ENCODE results near the gene FALEC. TPM values are rescaled to one million over a fixed set of nuclear protein-coding genes. Genes with fewer than 3 reads are reported as not detected.

Gene FALEC
- total RNA-seq, 1 experiment from 2014 or later = 1.0 TPM

DNA sequence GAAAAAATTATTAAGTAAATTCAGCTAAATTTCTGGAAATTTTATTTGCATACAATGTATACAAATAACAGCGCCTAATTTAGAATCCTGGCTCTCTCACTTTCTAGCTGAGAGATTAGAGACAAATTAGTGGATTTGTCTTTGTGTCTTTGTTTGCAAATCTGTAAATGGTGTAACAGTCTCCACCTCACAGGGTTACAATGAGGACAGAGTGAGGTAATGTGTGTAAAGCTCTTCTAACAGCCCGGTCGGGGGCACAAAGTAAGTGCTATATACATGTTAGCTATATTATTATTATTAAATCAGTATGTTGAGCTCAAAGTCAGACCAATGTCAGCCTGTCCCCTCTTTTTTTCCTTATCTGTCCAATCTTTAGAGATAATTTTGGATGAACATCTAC is 28.7 kb downstream of the FALEC start:
- TF ChIP-seq, protein P1, sequence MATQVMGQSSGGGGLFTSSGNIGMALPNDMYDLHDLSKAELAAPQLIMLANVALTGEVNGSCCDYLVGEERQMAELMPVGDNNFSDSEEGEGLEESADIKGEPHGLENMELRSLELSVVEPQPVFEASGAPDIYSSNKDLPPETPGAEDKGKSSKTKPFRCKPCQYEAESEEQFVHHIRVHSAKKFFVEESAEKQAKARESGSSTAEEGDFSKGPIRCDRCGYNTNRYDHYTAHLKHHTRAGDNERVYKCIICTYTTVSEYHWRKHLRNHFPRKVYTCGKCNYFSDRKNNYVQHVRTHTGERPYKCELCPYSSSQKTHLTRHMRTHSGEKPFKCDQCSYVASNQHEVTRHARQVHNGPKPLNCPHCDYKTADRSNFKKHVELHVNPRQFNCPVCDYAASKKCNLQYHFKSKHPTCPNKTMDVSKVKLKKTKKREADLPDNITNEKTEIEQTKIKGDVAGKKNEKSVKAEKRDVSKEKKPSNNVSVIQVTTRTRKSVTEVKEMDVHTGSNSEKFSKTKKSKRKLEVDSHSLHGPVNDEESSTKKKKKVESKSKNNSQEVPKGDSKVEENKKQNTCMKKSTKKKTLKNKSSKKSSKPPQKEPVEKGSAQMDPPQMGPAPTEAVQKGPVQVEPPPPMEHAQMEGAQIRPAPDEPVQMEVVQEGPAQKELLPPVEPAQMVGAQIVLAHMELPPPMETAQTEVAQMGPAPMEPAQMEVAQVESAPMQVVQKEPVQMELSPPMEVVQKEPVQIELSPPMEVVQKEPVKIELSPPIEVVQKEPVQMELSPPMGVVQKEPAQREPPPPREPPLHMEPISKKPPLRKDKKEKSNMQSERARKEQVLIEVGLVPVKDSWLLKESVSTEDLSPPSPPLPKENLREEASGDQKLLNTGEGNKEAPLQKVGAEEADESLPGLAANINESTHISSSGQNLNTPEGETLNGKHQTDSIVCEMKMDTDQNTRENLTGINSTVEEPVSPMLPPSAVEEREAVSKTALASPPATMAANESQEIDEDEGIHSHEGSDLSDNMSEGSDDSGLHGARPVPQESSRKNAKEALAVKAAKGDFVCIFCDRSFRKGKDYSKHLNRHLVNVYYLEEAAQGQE (IDR thresholded peaks at IDR 0.05; ENCODE audit: insufficient read depth in 1 of 2, low read depth in 2 of 2, low read length in 1 of 2) = no peak
- no peak for TF ChIP-seq CTCF (IDR thresholded peaks at IDR 0.05)
- no peak for ATAC-seq
- in situ Hi-C loops (cut with HindIII; ENCODE audit: low pct_unique_long_range_greater_than_20kb, low sequenced_read_pairs) (no loop called here), intact Hi-C loops (cut with micrococcal nuclease; ENCODE audit: unreplicated experiment) (no loop called here)
- POLR2A ChIA-PET = no interaction called here
- H3K9me3 ChIP-seq (ENCODE audit: control insufficient read depth, insufficient read depth, low read depth, low read length) = no peaks in the 10 kb centered on the region
- BruUV-seq (replicated peaks) = no TSS peak
- H3K4me1 ChIP-seq (ENCODE audit: control insufficient read depth, insufficient read depth, low read length) = no peaks in the 10 kb centered on the region
- no peak overlapping the region for H3K4me3 ChIP-seq (ENCODE audit: low read depth in 2 of 2, low read length in 2 of 2)
- no peaks in the 10 kb centered on the region for H3K27me3 ChIP-seq (ENCODE audit: control insufficient read depth, insufficient read depth, low read length)
- no peaks in the 10 kb centered on the region for H3K36me3 ChIP-seq (ENCODE audit: control insufficient read depth, insufficient read depth, low read length)
- no peak overlapping the region for H3K27ac ChIP-seq (ENCODE audit: low read length)
- CTCF ChIA-PET = interaction anchor here (0.7 kb wide), 1 partner anchor 272 kb away, joined by 4 read pairs; no protein-coding TSS in a partner anchor
- no peak for DNase-seq (ENCODE audit: low read depth, low spot score)

- Histone ChIP-seq H3K4me3 (ENCODE audit: low read depth in 2 of 2, low read length in 2 of 2) (no peak overlapping the region), H3K36me3 (ENCODE audit: control insufficient read depth, insufficient read depth, low read length) (no peaks in the 10 kb centered on the region), H3K27ac (ENCODE audit: low read length) (no peak overlapping the region), H3K27me3 (ENCODE audit: control insufficient read depth, insufficient read depth, low read length) (no peaks in the 10 kb centered on the region), H3K4me1 (ENCODE audit: control insufficient read depth, insufficient read depth, low read length) (peaks cover 10% of the 10 kb centered on the region), H3K9me3 (ENCODE audit: control insufficient read depth, insufficient read depth, low read depth, low read length) (no peaks in the 10 kb centered on the region)
- intact Hi-C loops (cut with micrococcal nuclease; ENCODE audit: unreplicated experiment) (no loop called here), in situ Hi-C loops (cut with HindIII; ENCODE audit: low pct_unique_long_range_greater_than_20kb, low sequenced_read_pairs) (no loop called here)
- TF ChIP-seq SIN3A (IDR thresholded peaks at IDR 0.05; ENCODE audit: borderline replicate concordance, insufficient read depth, low read depth, low read length) (no peak), POLR2AphosphoS5 (IDR thresholded peaks at IDR 0.05; ENCODE audit: low read depth, low read length) (no peak), TCF7L2 (IDR thresholded peaks at IDR 0.05; ENCODE audit: low read depth, low read length) (no peak), CTCF (IDR thresholded peaks at IDR 0.05) (no peak)
- TF ChIP-seq, protein P1 (IDR thresholded peaks at IDR 0.05; ENCODE audit: insufficient read depth in 1 of 2, low read depth in 2 of 2, low read length in 1 of 2) = no peak
- POLR2A ChIA-PET = no interaction called here
- DNase-seq (ENCODE audit: low read depth, low spot score) (no peak), ATAC-seq (no peak)
- CTCF ChIA-PET = interaction anchor here (0.9 kb wide), 1 partner anchor 13 kb away, joined by 3 read pairs; no protein-coding TSS in a partner anchor
- no TSS peak for BruUV-seq (replicated peaks)
Measured at GRCh38 chr1:150545486-150546032, 30.0 kb downstream of the FALEC start.
